ENCODE data around the gene DYSF.

Gene DYSF

GRCh38 chr2:71637736-71638135, 184.4 kb downstream of the DYSF start:
- TF ChIP-seq, protein P1, sequence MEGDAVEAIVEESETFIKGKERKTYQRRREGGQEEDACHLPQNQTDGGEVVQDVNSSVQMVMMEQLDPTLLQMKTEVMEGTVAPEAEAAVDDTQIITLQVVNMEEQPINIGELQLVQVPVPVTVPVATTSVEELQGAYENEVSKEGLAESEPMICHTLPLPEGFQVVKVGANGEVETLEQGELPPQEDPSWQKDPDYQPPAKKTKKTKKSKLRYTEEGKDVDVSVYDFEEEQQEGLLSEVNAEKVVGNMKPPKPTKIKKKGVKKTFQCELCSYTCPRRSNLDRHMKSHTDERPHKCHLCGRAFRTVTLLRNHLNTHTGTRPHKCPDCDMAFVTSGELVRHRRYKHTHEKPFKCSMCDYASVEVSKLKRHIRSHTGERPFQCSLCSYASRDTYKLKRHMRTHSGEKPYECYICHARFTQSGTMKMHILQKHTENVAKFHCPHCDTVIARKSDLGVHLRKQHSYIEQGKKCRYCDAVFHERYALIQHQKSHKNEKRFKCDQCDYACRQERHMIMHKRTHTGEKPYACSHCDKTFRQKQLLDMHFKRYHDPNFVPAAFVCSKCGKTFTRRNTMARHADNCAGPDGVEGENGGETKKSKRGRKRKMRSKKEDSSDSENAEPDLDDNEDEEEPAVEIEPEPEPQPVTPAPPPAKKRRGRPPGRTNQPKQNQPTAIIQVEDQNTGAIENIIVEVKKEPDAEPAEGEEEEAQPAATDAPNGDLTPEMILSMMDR (IDR thresholded peaks at IDR 0.05; ENCODE audit: insufficient read depth, low read length, missing control alignments): no peak
- H3K4me3 ChIP-seq (ENCODE audit: low read depth, low read length): no peak overlapping the region
- no peak for DNase-seq (ENCODE audit: low read depth, low spot score)
- ChIA-PET CTCF (interaction anchor here (1.1 kb wide), 1 partner anchor 161 kb away, joined by 3 read pairs; no protein-coding TSS in a partner anchor), POLR2A (no interaction called here)

- CTCF ChIA-PET: interaction anchor here (0.8 to 1.2 kb wide), 2 partner anchors 8 to 31 kb away, joined by 3 read pairs; no protein-coding TSS in a partner anchor
- DNase-seq (ENCODE audit: low read depth, low spot score): no peak
- POLR2A ChIA-PET: no interaction called here
- no peak overlapping the region for H3K4me3 ChIP-seq (ENCODE audit: low read depth, low read length)
- TF ChIP-seq, protein P1 (IDR thresholded peaks at IDR 0.05; ENCODE audit: insufficient read depth, low read length, missing control alignments): no peak
Measured at GRCh38 chr2:71639735-71640134, 186.4 kb downstream of the DYSF start.

- no peak for DNase-seq (ENCODE audit: low read depth, low spot score)
- ChIA-PET POLR2A (no interaction called here), CTCF (interaction anchor here (1.2 kb wide), 1 partner anchor 31 kb away, joined by 3 read pairs; no protein-coding TSS in a partner anchor)
- TF ChIP-seq, protein P1 (IDR thresholded peaks at IDR 0.05; ENCODE audit: insufficient read depth, low read length, missing control alignments): no peak
- no peak overlapping the region for H3K4me3 ChIP-seq (ENCODE audit: low read depth, low read length)
Measured at GRCh38 chr2:71640489-71640888, 187.1 kb downstream of the DYSF start.

DNA sequence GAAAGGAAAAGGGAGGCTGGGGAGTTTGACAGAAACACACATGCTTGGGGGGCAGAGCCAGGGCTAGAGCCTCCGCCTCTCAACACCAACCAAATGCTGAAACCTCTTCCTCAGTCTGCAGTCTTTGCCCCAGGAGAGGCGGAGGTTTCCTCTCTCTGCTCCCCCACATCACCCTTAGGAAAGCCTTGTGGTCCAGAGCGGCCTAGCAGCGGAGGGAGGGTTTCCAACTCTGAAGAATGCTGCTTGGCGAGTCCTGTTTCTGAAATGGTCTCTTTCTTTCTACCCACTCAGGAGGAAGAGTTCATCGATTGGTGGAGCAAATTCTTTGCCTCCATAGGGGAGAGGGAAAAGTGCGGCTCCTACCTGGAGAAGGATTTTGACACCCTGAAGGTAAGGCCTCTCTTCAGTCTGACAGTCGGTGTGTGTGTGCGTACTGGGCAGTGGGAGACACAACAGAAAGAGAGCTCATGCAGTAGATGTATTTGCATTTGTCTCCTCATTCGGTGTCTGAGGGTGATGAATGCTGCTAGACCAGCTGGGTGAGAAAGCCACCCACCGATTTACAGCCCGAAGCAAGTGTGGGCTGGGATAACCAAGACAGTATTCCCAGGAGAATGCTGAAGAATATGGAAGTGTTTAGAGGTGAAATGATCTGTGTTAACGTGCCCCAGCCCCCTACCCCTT, 190.5 kb downstream of the DYSF start:
- DNase-seq (ENCODE audit: low read depth, low spot score): no peak
- H3K4me3 ChIP-seq (ENCODE audit: low read depth, low read length): no peak overlapping the region
- CTCF ChIA-PET: interaction anchor here (1.0 kb wide), 1 partner anchor 154 kb away, joined by 3 read pairs; no protein-coding TSS in a partner anchor
- TF ChIP-seq, protein P1 (IDR thresholded peaks at IDR 0.05; ENCODE audit: insufficient read depth, low read length, missing control alignments): no peak
- POLR2A ChIA-PET: no interaction called here

DNA sequence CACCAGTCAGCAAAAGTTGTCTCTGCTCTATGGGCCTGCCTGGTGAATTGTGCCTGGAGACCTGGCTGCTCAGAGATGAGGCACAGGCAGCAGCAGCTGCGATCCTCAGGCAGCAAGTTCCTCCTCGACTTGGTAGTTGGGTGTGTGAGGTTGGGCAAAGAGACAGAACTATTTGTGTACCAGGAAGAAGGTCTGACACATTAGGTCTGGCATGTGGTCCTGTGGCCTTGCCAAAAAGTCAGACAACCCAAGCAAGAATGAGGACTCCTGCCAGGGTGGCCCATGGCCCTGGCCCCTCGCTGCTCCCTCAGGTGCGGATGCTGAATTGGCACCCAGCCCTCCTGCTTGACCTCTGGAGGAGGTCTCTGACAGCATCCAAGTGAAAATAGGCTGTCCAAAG, 192.7 kb downstream of the DYSF start:
- CTCF ChIA-PET: no interaction called here
- no peak overlapping the region for H3K4me3 ChIP-seq (ENCODE audit: low read depth, low read length)
- TF ChIP-seq, protein P1 (IDR thresholded peaks at IDR 0.05; ENCODE audit: insufficient read depth, low read length, missing control alignments): no peak
- POLR2A ChIA-PET: no interaction called here
- DNase-seq (ENCODE audit: low read depth, low spot score): peak; percentile 26

DNA sequence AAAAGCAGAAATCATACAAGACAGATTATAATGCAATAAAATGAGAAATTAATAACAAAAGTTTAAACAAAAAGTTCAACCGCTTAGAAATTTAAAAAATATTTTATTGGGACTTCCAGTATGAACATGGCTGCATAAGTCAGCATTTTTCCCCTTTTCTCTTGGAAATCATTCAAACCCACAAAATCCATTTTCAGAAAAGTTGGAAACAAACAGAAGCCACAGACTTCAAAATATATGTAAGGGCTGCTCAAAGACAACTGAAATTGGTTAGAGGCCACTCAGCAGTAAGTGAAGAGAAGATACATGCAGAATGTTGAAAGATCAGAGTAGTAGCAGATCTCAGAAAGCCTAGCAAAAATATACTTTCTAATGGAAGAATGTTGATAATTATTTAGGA, 194.0 kb downstream of the DYSF start:
- TF ChIP-seq, protein P1 (IDR thresholded peaks at IDR 0.05; ENCODE audit: insufficient read depth, low read length, missing control alignments): no peak
- ChIA-PET POLR2A (no interaction called here), CTCF (interaction anchor here (1.3 kb wide), 1 partner anchor 14 kb away, joined by 3 read pairs; no protein-coding TSS in a partner anchor)
- no peak for DNase-seq (ENCODE audit: low read depth, low spot score)
- no peak overlapping the region for H3K4me3 ChIP-seq (ENCODE audit: low read depth, low read length)

Measured in AG04449 (cell line).